ENCODE results near the gene CRACR2B.
A peak's percentile ranks its signal among the peaks of the same experiment; 100 is the strongest.

CRACR2B gene

GRCh38 chr11:820655-821511 lies 6.8 kb upstream of the CRACR2B start:
- TF ChIP-seq CTCF (conservative IDR thresholded peaks at IDR 0.05; ENCODE audit: low read length): no peak
- peak overlapping the region; percentile 78 for H3K4me3 ChIP-seq (ENCODE audit: low read length)
- DNase-seq (ENCODE audit: low read depth): peak; percentile 81

- H3K4me3 ChIP-seq (ENCODE audit: low read length): peak overlapping the region; percentile 78
- no peak for TF ChIP-seq CTCF (conservative IDR thresholded peaks at IDR 0.05; ENCODE audit: low read length)
- no peak for DNase-seq (ENCODE audit: low read depth)
These were observed 6.0 kb upstream of the CRACR2B start for GRCh38 chr11:821512-822371.

GRCh38 chr11:823441-824291 lies 4.1 kb upstream of the CRACR2B start:
- DNase-seq (ENCODE audit: low read depth): no peak
- no peak for TF ChIP-seq CTCF (conservative IDR thresholded peaks at IDR 0.05; ENCODE audit: low read length)
- no peak overlapping the region for H3K4me3 ChIP-seq (ENCODE audit: low read length)

- no peak for DNase-seq (ENCODE audit: low read depth)
- H3K4me3 ChIP-seq (ENCODE audit: low read length): no peak overlapping the region
- TF ChIP-seq CTCF (conservative IDR thresholded peaks at IDR 0.05; ENCODE audit: low read length): no peak
These were observed 3.3 kb upstream of the CRACR2B start for GRCh38 chr11:824292-824880.

- no peak overlapping the region for H3K4me3 ChIP-seq (ENCODE audit: low read length)
- DNase-seq (ENCODE audit: low read depth): no peak
- no peak for TF ChIP-seq CTCF (conservative IDR thresholded peaks at IDR 0.05; ENCODE audit: low read length)
These were observed 2.8 kb upstream of the CRACR2B start for GRCh38 chr11:824942-825341.

- no peak for DNase-seq (ENCODE audit: low read depth)
- no peak overlapping the region for H3K4me3 ChIP-seq (ENCODE audit: low read length)
- TF ChIP-seq CTCF (conservative IDR thresholded peaks at IDR 0.05; ENCODE audit: low read length): no peak
These were observed 2.1 kb upstream of the CRACR2B start for GRCh38 chr11:825366-826226.
